Panc1 (cell line): ENCODE data around the gene EPHA6. TPM values are rescaled to one million over a fixed set of nuclear protein-coding genes. Genes with fewer than 3 reads are reported as not detected.

Source experiments
- ATAC-seq: fragments of 200-7000 bp; cut with Tn5 transposase; 2 replicates; pipeline ENCODE4 v1.9.1; 2020; ENCODE audit warnings: mild to moderate bottlenecking, moderate library complexity
- BruUV-seq: library from RNA; stranded (reverse); fragments of 400-500 nt; replicated peaks from 2 replicates; lab custom pipeline; 2021; lab: Mats Ljungman, UMichigan
- CTCF ChIA-PET: fragments of 300-600 bp; sonication (Branson Sonifier 250); formaldehyde crosslinking; loops from one replicate; lab custom pipeline; 2022; ENCODE audit warnings: antibody characterized with exemption; lab: Charles Lee
- POLR2A ChIA-PET: fragments of 300-600 bp; sonication (Branson Sonifier 250); formaldehyde crosslinking; loops from one replicate; lab custom pipeline; 2022; ENCODE audit warnings: antibody characterized with exemption; lab: Charles Lee
- DNase-seq: peaks from one replicate; pipeline ENCODE4 v3.0.0-alpha.2; 2010; ENCODE audit warnings: low read depth, low spot score
- H3K27ac ChIP-seq: 2 replicates; pipeline ENCODE4 v1.5.1; 2011; ENCODE audit warnings: mild to moderate bottlenecking, low read length, inconsistent platforms
- H3K27me3 ChIP-seq: fragments of 200-500 bp; sonication (Bioruptor generic); 2 replicates; pipeline ENCODE4 v1.6.0; 2014; ENCODE audit warnings: low read length, inconsistent platforms; ENCODE audit not compliant: control insufficient read depth, insufficient read depth
- H3K36me3 ChIP-seq: fragments of 200-500 bp; sonication (Bioruptor generic); 2 replicates; pipeline ENCODE4 v1.5.1; 2014; ENCODE audit warnings: inconsistent platforms, mild to moderate bottlenecking, low read length, moderate library complexity; ENCODE audit not compliant: control insufficient read depth, insufficient read depth
- H3K4me1 ChIP-seq: 2 replicates; pipeline ENCODE4 v1.5.1; 2011; ENCODE audit warnings: inconsistent platforms, mild to moderate bottlenecking, low read length, moderate library complexity; ENCODE audit not compliant: control insufficient read depth, insufficient read depth
- H3K4me3 ChIP-seq, 2 experiments: 2 replicates each; pipeline ENCODE4 v1.5.1; 2011 to 2012; ENCODE audit warnings: low read depth in 2 of 2, low read length in 2 of 2, mild to moderate bottlenecking in 2 of 2, inconsistent platforms in 1 of 2, moderate library complexity in 1 of 2
- H3K9me3 ChIP-seq: fragments of 200-500 bp; sonication (Bioruptor generic); 2 replicates; pipeline ENCODE4 v1.5.1; 2014; ENCODE audit warnings: low read depth, mild to moderate bottlenecking, inconsistent platforms, low read length, moderate library complexity; ENCODE audit not compliant: control insufficient read depth, insufficient read depth
- CTCF ChIP-seq: fragments of 450-650 bp; IDR thresholded peaks from 2 replicates; pipeline ENCODE4 v1.5.1; 2017; ENCODE audit warnings: mild to moderate bottlenecking
- POLR2AphosphoS5 ChIP-seq: IDR thresholded peaks from 2 replicates; pipeline ENCODE4 v1.6.1; 2012; ENCODE audit warnings: mild to moderate bottlenecking, low read depth, low read length, moderate library complexity
- SIN3A ChIP-seq: IDR thresholded peaks from 2 replicates; pipeline ENCODE4 v1.6.1; 2012; ENCODE audit warnings: low read depth, mild to moderate bottlenecking, low read length, moderate library complexity, borderline replicate concordance; ENCODE audit not compliant: insufficient read depth
- TCF7L2 ChIP-seq: IDR thresholded peaks from 2 replicates; pipeline ENCODE4 v1.6.1; 2011; ENCODE audit warnings: mild to moderate bottlenecking, low read depth, low read length, inconsistent platforms
- in situ Hi-C: cut with HindIII; loops from 2 replicates; pipeline ENCODE4 v1.10.0; 2016; ENCODE audit warnings: low sequenced_read_pairs, low pct_unique_long_range_greater_than_20kb
- intact Hi-C: fragments of 100-400 bp; cut with micrococcal nuclease; formaldehyde crosslinking; loops from one replicate; pipeline ENCODE4 v1.10.0; 2022; ENCODE audit not compliant: unreplicated experiment
- total RNA-seq: library from RNA; stranded (reverse); gene quantifications from one replicate; pipeline ENCODE4 v1.2.1, GENCODE V29; 2021; ENCODE audit not compliant: unreplicated experiment
- TF ChIP-seq, protein P1 (sequence below), 2 experiments: IDR thresholded peaks; 2 replicates each; pipeline ENCODE4 v1.6.1; 2011 to 2012; ENCODE audit warnings: low read depth in 2 of 2, control low read depth in 1 of 2, low read length in 1 of 2, mild to moderate bottlenecking in 1 of 2, moderate library complexity in 1 of 2; ENCODE audit not compliant: insufficient read depth in 1 of 2

Gene EPHA6
- total RNA-seq, 1 experiment from 2014 or later: 0.57 TPM

GRCh38 chr3:97579365-97579764, 765.0 kb downstream of the EPHA6 start:
- no peak overlapping the region for H3K27ac ChIP-seq
- no peaks in the 10 kb centered on the region for H3K4me1 ChIP-seq
- ATAC-seq (no peak), DNase-seq (no peak)
- TF ChIP-seq TCF7L2: no peak
- TF ChIP-seq POLR2AphosphoS5: no peak
- TF ChIP-seq, protein P1, sequence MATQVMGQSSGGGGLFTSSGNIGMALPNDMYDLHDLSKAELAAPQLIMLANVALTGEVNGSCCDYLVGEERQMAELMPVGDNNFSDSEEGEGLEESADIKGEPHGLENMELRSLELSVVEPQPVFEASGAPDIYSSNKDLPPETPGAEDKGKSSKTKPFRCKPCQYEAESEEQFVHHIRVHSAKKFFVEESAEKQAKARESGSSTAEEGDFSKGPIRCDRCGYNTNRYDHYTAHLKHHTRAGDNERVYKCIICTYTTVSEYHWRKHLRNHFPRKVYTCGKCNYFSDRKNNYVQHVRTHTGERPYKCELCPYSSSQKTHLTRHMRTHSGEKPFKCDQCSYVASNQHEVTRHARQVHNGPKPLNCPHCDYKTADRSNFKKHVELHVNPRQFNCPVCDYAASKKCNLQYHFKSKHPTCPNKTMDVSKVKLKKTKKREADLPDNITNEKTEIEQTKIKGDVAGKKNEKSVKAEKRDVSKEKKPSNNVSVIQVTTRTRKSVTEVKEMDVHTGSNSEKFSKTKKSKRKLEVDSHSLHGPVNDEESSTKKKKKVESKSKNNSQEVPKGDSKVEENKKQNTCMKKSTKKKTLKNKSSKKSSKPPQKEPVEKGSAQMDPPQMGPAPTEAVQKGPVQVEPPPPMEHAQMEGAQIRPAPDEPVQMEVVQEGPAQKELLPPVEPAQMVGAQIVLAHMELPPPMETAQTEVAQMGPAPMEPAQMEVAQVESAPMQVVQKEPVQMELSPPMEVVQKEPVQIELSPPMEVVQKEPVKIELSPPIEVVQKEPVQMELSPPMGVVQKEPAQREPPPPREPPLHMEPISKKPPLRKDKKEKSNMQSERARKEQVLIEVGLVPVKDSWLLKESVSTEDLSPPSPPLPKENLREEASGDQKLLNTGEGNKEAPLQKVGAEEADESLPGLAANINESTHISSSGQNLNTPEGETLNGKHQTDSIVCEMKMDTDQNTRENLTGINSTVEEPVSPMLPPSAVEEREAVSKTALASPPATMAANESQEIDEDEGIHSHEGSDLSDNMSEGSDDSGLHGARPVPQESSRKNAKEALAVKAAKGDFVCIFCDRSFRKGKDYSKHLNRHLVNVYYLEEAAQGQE (IDR thresholded peaks at IDR 0.05; ENCODE audit: insufficient read depth in 1 of 2, low read depth in 2 of 2, low read length in 1 of 2): no peak
- no peak for TF ChIP-seq CTCF
- no peak for TF ChIP-seq SIN3A
- H3K4me3 ChIP-seq: no peak overlapping the region
- no peaks in the 10 kb centered on the region for H3K36me3 ChIP-seq
- no TSS peak for BruUV-seq
- H3K9me3 ChIP-seq: no peaks in the 10 kb centered on the region
- intact Hi-C loops (no loop called here), in situ Hi-C loops (no loop called here)
- CTCF ChIA-PET: no interaction called here
- no peaks in the 10 kb centered on the region for H3K27me3 ChIP-seq
- POLR2A ChIA-PET: no interaction called here

DNA sequence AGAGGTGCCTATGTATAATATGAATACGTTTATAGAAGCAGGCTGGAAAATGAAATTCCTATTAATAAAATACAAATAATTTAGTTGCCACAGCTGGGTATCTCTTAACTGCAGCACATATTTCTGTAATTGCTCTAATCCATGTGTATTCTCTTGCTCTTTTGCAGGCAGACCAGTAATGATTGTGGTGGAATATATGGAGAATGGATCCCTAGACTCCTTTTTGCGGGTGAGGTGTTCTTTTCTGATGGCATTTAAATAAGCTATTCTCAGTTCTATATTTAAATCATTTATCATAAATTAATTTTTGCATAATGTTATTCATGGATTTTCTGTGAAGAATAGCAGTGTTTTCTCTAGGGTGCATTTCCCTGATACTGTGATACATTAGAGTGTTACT, 796.2 kb downstream of the EPHA6 start:
- Histone ChIP-seq H3K27ac (no peak overlapping the region), H3K4me3 (no peak overlapping the region), H3K4me1 (no peaks in the 10 kb centered on the region), H3K27me3 (no peaks in the 10 kb centered on the region), H3K36me3 (no peaks in the 10 kb centered on the region), H3K9me3 (no peaks in the 10 kb centered on the region)
- TF ChIP-seq SIN3A: no peak
- no peak for TF ChIP-seq POLR2AphosphoS5
- no TSS peak for BruUV-seq
- POLR2A ChIA-PET: no interaction called here
- intact Hi-C loops (no loop called here), in situ Hi-C loops (no loop called here)
- ATAC-seq (no peak), DNase-seq (no peak)
- CTCF ChIA-PET: interaction anchor here (0.6 kb wide), 1 partner anchor 92 kb away, joined by 3 read pairs; no protein-coding TSS in a partner anchor

DNA sequence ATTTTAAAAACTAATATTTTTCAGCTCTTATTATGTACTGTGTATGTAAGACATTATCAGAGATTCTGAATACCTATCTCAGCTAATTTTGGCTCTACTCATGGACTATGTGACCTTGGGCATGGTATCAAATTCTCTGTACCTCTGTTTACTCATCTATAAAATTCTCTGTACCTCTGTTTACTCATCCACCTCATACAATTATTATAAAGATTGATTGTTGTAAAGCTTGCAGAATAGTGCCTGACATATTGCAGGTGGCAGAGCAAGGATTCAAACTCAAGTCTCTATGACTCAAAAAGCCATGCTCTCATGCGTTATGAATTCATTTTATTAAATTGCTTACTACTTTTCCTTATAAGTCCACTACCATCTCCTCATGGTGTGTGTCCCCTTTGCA, 798.2 kb downstream of the EPHA6 start:
- no peak overlapping the region for H3K27ac ChIP-seq
- POLR2A ChIA-PET: interaction anchor here (0.6 kb wide), 1 partner anchor 91 kb away, joined by 10 read pairs; no protein-coding TSS in a partner anchor
- intact Hi-C loops: no loop called here

More for the DNA sequence above, 798.2 kb downstream of the EPHA6 start:
- DNase-seq (no peak), ATAC-seq (no peak)
- no peaks in the 10 kb centered on the region for H3K36me3 ChIP-seq
- no TSS peak for BruUV-seq
- in situ Hi-C loops: no loop called here
- no peaks in the 10 kb centered on the region for H3K27me3 ChIP-seq
- CTCF ChIA-PET: no interaction called here
- H3K4me3 ChIP-seq: no peak overlapping the region
- H3K9me3 ChIP-seq: no peaks in the 10 kb centered on the region
- no peaks in the 10 kb centered on the region for H3K4me1 ChIP-seq
- TF ChIP-seq, protein P1 (IDR thresholded peaks at IDR 0.05; ENCODE audit: insufficient read depth in 1 of 2, low read depth in 2 of 2, low read length in 1 of 2): no peak
- no peak for TF ChIP-seq POLR2AphosphoS5
- no peak for TF ChIP-seq CTCF
- no peak for TF ChIP-seq TCF7L2
- TF ChIP-seq SIN3A: no peak
